ENCODE data around the gene ZNF526.
"Not testable (repeated sequence)": the region's sequence is repeated elsewhere in the genome, so short reads cannot be mapped to it uniquely, and the experiment has no call there.

Gene ZNF526

DNA sequence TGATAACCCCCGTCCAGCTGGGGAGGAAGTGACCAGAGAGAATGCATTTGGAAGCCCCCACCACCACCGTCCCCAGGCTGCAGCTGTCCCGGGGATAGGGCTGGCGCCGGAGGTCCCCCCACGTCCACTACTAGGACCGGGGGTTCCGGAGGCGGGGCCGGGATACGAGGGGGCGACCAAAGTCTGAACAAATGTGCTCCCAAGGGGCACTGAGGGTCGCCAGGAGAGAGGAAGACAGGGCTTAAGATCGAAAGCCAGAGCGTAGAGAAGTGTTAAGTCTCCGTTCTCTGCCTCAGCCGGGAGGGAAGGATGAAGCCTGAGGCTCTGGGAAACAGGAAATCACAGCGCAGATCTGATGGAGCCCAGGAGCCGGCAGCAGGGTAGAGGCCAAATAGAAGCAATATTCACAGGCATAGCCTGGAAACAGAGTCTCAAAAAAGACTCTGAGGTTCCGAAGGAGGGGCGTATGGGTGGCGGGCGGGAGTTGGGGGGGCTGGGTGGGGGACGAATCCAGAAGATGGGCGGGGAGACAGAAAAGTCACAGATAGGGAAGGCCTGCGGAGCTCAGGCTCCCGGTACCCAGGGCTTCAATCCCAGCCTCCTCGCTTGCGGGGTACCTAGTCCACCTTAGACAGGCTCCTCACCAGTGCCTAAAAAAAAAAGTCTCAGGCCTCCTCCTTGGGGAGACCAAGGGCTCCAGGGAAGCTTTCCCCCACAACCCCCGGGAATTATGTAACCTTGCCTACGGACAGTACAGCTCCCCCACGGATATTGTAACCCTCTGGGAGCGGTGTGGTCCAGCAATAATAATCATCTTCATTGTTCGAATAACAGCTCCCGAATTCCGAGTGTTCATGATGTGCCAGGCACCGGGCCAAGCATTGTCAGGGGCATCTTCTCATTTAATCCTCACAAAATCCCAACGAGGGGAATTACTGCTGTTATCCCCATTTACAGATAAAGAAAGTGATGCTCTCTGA, 35.9 kb downstream of the ZNF526 start:
- peak in 40 of 56 donors; percentile 15 to 79 (median 52) for DNase-seq

DNA sequence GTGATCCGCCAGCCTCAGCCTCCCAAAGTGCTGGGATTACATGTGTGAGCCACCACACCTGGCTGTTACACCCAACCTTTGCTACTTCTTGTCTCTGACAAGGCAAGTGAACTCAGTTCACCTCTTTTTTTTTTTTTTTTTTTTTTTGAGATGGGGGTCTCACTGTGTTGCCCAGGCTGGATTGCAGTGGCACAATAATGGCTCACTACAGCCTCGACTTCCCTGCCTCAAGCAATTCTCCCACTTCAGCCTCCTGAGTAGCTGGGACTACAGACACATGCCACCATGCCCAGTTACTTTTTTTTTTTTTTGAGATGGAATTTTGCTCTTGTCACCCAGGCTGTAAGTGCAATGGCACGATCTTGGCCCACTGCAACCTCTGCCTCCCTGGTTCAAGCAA, 37.7 kb downstream of the ZNF526 start:
- DNase-seq: not testable (repeated sequence)

DNA sequence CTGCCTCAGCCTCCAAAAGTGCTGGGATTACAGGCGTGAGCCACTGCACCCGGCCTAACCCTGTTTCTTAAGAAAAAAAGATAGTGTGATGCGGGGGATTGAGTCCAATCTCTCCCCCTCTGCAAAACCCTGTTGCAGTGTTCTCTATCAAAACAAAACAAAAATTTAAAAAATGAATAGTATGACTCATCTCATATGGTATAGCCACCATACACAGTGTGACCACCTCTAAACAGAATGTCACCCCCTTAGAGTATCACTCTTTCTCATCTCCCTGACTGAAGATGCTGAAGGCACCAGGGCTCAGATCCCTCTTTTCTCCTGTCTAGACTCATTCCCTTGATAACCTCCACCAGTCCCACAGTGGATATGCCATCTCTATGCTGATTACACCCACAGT, 41.7 kb downstream of the ZNF526 start:
- DNase-seq: no peak

- not testable (repeated sequence) for DNase-seq
These were observed 46.0 kb downstream of the ZNF526 start for GRCh38 chr19:42266105-42266504.

DNA sequence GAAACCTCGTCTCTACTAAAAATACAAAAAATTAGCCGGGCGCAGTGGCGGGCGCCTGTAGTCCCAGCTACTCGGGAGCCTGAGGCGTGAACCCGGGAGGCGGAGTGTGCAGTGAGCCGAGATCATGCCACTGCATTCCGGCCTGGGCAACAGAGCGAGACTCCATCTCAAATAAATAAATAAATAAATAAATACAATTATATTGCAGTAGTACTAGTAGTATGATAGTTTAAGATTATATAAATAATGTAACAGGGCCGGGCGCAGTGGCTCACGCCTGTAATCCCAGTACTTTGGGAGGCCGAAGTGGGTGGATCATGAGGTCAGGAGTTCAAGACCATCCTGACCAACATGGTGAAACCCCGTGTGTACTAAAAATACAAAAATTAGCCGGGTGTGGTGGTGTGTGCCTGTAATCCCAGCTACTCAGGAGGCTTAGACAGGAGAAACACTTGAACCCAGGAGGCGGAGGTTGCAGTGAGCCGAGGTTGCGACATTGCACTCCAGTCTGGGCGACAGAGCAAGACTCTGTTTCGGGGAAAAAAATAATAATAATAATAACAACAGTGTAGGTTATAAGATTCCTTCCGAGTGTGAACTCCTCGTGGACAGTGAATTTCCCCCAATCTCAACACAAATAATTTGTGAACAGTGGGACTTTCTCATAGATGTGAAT, 47.0 kb downstream of the ZNF526 start:
- DNase-seq: not testable (repeated sequence)

GRCh38 chr19:42267644-42268141, 47.6 kb downstream of the ZNF526 start:
- DNase-seq: peak in 1 of 56 donors; percentile 34

- DNase-seq: peak; percentile 95 to 100 (median 99)
These were observed 48.1 kb downstream of the ZNF526 start for GRCh38 chr19:42268142-42268703.

DNA sequence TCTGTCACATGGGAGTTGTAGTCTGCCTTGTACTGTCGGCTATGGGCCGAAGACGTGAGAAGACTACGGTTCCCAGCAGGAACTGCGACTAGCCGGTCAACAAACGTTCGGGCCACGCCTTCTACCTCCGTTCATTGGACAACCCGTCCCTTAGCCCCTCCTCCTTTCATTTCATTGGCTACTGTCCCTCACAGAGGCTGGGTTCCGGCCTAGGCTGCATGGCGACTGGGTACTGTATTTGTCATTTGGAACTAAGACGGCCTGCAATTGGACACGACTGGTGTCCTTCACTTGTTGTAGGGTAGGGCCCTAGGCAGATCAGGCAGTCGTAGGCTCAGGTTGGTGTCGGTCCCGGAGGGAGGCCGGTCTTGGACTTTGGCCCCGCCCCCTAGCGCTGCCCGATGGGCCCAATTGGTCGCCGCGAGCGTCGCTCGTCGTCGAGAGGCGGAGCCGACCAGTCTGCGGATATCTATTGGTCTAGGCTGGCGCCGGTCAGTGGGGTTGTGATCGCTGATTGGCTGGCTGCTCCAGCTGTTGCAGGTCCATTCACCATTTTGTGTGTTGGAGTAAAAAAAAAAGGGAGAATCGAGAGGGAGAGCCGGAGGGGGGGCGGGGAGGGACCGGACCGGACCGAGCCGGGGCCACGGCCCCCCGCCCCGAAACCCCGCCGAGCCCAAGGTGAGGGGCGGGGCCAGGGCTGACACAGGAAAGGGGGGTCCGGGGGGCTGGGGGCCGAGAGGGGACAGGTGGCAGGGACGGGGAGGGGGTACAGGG, 48.8 kb downstream of the ZNF526 start, which contains the start of gene CIC:
TSS of gene CIC (plus strand) at position 549 of the 774 bp plus-strand sequence. CDS start 2,532 bp downstream, outside the sequence.
- peak; percentile 95 to 100 (median 100) for DNase-seq

DNA sequence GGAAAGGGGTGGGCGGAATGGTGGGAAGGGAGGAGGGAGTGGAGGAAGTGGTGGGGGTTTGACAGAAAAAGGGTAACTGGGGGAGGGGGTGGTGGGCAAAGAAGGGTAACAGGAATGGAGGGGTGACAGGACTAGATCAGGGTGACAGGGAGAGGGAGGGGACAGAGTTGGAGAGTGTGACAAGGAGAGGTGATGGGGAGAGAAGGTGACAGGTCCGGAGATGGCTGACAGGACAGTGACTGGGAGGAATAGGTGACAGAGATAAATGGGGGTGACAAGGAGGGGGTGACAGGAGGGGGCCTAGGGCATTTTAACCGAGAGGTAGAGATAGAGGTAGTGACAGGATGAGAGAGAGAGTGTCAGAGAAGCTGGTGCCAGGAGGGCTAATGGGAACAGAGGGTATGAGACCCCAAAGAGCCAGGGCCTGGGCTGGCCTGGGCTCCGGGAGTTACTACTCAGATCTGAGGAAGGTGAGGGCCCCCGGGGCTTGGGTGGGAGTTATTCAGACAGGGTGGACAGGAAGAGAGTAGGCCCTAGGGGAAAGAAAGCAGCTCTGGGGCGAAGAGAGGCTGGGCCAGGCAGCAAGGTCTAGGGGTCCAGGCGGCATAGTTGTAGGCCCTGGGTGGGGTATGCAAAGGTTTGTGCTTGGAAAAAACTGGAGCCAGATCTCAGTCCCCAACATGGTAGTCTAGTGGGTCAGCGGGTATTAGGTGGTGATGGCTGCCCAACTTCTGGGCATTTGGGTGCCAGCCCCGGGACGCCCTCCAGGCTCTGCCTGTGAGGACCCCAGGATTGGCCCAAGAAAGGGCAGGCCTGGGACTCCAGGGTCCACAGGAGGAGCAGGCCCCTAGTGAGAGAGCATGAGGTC, 49.6 kb downstream of the ZNF526 start:
- no peak for DNase-seq

DNA sequence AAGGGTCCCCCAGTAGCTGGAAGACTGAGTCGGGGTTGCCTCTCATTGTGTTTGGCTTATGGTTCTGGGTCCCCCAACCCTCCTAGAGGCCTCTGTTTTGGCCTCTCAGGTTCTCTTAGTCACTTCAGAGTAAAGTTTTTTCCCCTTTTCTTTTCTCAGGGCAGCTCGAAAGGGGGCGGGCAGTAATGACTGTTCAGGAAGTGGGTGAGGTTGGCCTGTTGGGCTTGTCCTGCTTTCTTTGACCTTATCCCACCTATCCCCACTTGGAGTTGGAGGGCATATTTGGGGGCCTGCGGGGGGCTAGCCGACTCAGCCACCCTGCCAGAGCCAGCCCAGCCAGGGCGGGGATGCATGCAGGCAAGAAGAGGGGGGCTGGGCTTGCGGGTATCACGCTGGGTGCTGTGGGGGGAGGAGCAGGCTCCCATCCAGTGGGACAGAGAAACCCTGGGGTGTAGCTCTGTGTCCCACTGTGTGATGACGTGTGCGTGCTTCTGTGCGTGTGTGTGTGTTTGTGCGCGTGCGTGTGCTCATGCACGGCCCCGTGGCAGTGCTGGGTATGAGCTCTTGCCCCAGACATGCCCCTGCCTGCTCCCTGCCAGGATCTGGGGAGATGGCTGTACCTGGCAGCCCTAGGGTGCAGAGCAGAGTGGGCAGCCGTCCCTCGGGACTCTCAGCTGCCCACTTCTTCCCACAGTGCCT, 50.4 kb downstream of the ZNF526 start:
- DNase-seq: peak in 30 of 56 donors; percentile 17 to 77 (median 50)

- DNase-seq: peak in 5 of 56 donors; percentile 26 to 77 (median 49)
These were observed 50.9 kb downstream of the ZNF526 start for GRCh38 chr19:42271045-42271419.

- DNase-seq: no peak
These were observed 51.9 kb downstream of the ZNF526 start for GRCh38 chr19:42271861-42272534.

DNA sequence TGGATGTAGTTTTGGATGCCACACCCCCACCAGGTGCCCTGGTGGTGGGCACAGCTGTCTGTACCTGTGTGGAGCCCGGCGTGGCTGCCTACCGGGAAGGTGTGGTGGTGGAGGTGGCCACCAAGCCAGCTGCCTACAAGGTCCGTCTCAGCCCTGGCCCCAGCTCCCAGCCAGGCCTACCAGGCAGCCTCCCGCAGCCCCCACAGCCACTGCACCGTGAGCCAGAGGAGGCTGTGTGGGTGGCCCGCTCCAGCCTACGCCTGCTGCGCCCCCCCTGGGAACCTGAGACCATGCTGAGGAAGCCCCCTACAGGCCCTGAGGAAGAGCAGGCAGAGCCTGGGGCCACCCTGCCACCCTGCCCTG, 52.4 kb downstream of the ZNF526 start:
- no peak for DNase-seq

DNA sequence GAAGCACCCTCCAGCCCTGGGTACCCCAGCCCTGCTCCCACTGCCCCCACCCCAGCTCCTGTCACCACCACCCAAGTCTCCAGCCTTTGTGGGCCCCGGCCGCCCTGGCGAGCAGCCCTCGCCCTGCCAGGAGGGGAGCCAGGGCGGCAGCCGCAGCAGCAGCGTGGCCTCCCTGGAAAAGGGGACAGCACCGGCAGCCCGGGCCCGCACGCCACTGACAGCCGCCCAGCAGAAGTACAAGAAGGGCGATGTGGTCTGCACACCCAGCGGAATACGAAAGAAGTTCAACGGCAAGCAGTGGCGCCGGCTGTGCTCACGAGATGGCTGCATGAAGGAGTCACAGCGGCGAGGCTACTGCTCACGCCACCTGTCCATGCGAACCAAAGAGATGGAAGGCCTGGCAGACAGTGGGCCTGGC, 52.9 kb downstream of the ZNF526 start:
- DNase-seq: no peak

DNA sequence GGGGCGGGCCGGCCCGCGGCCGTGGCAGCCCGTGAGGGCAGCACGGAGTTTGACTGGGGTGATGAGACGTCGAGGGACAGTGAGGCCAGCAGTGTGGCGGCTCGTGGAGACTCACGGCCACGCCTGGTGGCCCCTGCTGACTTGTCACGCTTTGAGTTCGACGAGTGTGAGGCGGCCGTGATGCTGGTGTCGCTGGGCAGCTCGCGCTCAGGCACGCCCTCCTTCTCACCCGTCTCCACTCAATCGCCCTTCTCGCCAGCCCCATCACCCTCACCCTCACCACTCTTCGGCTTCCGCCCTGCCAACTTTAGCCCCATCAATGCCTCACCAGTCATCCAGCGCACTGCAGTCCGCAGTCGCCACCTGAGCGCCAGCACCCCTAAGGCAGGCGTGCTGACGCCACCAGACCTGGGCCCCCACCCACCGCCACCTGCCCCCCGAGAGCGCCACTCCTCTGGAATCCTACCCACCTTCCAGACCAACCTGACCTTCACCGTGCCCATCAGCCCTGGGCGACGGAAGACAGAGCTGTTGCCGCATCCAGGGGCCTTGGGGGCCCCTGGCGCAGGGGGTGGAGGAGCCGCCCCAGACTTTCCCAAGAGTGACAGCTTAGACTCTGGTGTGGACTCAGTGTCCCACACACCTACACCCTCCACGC, 53.4 kb downstream of the ZNF526 start:
- DNase-seq: no peak

DNA sequence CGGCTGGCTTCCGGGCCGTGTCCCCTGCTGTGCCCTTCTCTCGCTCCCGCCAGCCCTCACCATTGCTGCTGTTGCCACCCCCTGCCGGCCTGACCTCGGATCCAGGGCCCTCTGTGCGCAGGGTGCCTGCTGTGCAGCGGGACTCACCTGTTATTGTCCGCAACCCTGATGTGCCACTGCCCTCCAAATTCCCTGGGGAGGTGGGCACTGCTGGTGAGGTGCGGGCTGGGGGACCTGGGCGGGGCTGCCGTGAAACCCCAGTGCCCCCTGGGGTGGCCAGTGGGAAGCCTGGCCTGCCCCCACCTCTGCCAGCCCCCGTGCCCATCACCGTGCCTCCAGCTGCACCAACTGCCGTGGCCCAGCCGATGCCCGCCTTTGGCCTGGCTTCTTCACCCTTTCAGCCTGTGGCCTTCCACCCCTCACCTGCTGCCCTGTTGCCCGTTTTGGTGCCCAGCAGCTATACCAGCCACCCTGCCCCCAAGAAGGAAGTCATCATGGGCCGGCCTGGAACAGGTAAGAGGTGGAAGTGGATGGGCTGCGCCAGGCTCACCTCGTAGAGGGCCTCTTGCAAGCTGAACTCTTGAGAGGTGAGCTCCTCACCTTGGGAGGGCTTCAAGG, 54.1 kb downstream of the ZNF526 start:
- no peak for DNase-seq

DNA sequence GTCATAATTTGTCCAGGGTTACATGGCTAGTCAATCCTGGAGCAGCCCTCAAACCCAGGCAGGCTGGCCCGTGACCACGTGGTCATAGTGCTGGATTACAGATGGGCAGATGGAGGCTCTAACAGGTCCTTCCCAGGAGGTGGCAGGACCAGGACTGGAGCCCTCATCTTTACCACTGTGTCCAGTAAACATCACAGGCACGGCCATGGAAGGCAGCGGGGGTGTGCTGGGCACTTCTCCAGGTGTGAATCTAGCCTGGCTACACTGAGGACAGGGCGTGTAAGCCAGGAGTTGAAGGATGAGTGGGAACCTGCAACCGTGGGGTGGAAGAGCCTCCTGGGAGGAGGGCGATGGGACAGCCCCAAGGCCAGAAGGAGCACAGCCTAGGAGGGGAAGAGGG, 55.0 kb downstream of the ZNF526 start:
- no peak for DNase-seq

DNA sequence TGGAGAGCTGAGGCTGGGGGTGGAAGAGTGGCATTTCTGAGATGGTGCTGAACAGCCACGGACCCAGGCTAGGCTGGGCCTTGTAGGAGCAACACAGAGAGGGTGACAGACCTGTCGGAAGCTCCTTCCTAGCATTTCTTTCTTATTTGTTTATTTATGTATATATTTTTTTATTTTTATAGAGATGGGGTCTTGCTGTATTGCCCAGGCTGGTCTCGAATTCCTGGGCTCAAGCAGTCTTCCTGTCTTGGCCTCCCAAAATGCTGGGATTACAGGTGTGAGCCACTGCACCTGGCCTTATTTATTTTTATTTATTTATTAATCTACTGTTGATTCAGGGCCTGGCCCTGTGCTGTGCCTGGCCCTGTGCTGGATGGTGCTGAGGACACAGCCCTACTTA, 55.4 kb downstream of the ZNF526 start:
- DNase-seq: no peak

Data from amygdala (tissue), 56 donors.